ENCODE results near the gene KLK10.

The KLK10 gene, protein sequence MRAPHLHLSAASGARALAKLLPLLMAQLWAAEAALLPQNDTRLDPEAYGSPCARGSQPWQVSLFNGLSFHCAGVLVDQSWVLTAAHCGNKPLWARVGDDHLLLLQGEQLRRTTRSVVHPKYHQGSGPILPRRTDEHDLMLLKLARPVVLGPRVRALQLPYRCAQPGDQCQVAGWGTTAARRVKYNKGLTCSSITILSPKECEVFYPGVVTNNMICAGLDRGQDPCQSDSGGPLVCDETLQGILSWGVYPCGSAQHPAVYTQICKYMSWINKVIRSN

DNA sequence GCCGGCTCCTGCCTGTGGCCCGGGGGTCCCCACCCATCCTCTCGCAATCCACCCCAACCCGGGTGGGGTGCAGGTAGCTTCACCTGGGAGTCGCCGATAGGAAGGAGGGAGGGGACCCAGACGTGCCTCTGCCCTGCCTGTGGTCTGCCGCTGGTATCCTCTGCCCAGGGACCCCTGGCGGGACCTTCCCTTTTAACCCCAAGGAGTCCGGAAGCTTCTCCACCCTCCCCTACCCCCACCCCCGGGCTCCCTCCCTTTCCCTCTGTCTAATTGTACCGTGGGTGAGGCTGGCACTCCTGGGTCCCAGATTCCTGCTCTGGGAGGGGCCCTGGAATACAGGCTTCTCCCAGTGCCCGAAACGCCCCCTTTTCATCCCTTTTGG is at the start of gene KLK10:
KLK10 (minus strand) TSS at position 166 of the 382 bp plus-strand sequence. CDS start 579 bp downstream, outside the sequence.
- no peak for DNase-seq (ENCODE audit: low read depth)

DNA sequence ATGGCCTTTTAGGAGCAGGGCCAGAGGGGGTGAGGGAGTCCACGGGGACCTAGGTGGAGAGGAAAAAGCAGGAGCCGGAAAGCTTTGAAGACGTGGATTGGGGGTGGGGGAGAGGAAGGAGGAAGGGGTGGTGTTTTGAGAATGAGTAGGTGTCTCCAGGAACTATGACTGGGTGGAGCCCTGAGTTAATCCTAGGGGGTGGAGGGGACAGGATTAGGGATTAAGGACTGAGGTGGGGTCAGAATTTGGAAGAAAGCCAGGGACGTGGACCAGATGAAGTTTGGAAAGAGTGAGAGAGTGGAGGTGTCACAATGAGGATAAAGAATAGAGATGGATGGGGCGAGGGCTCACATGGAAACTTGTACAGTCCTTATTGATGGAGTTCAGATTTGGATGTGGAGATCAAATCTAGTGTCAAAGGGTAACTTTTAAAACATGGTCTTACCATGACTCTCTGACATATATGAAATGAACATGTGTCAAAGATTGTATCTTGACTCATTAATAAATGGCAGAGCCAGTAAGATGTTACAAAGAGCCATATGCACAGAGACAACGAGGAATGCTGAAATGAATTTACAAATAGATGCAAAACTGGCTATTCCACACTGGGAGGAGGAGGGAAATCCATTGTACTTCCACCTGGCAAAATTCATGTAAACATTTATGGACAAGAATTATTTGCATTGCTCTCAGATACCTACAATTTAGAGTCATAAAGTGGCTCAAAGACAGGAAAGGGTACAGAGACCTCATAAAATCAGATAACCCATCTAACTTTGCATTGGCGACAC is 47.1 kb upstream of the KLK10 start:
- DNase-seq (ENCODE audit: low read depth), result no peak

DNA sequence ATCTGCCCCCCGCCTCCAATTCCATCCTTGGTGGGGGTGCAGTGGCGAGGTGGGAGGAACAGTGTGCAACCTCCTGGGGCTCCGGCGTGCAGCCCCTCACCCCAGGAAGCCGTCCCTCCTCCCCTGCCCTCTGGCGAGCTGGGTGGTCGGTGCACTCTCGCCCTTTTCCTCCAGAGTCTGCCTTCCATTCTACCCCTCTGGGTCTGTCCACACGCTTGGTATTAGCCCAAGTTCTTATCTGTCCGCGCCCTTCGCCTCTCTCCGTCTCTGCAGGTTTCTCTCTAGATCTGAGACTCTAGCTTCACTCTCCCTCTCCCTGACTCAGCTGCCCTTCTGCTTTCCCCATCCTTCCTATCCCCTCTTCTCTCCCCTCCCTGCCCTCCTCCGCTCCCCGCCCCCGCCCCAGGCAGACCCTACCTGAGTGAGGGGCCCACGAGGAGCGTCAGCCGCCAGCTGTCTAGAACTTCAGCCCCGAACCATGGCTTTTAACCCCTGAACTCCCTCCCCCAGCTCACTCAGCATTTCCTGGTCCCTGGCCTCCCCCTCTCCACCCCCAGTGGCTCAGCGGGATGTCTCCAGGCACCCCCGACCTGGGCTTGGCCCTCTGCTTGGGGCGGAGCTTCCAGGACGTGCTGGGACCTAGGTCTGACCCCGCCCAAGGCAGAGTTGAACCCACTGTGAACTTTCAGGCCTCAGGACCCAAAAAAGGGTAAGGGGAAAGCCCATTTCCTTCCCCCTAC is 45.9 kb upstream of the KLK10 start:
- DNase-seq (ENCODE audit: low read depth), result no peak

DNA sequence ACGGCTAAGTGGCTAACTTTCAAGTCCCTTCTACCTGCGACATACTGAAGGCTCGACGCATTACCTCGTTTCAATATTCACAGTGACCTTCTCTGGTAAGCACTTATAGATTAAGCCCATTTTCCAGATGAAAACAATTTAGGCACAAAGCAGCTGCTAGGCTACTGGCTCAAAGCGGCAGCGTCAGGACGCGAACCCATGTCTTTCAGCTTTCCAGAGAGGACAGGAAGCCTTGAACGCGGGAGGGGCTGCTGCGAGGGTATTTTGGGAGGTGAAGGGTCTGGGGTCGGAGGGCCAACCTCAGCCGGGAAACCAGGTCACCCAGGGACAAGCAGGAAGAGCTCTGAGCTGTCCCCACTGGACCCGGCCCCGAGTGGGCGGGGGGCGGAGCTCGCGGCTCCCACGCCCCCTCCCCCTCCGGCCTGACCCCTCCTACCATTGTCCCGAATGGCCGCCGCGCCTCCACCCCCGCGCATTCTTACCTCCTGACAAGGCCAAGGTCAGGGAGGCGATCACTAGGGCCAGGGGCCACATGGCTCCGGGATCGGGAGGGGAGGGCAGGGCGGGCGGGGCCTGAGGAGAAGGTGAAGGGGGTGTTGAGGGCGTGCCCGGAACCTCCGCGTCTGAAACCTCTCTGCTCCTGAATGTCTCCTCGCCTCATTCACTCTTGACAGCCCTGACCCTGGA is 45.2 kb upstream of the KLK10 start, which contains the start of gene KLK13:
KLK13 (minus strand) TSS at position 559 of the 687 bp plus-strand sequence; CDS start at position 534, 25 bp downstream.
- no peak for DNase-seq (ENCODE audit: low read depth)

DNA sequence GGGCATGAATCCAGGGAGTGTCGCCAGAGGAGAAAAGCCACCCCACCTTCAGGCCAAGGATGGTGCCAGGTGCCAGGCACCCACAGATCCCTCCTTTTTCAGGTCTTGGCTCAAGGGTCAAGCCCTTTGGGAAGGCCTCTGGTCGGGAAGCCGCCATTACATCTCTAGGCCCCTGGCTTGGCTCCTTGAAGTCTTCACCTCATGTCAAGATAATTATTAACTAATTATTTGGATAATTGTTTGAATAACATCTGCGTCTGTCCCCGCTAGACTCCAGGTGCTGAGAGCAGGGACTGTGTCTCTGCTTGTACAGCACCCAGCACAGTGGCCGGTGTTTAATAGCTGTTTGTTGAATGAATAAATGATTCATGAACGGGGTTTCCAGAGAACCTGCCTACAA is 44.2 kb upstream of the KLK10 start:
- DNase-seq (ENCODE audit: low read depth), result no peak

DNA sequence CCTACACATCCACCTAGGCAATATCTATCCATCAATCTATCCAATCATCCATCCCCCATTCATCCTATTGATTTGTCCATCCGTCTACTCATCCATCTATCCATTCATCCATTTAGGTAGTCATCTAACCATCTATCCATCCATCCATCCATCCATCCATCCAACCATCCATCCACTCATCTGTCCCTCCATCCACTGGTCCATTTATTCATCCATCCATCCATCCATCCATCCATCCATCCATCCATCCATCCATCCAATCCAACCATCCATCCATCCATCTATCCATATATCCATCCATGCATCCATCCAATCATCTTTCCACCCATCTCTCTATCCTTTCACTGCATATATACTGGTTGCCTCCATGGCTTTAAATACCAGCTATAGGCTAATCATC is 41.5 kb upstream of the KLK10 start:
- no peak for DNase-seq (ENCODE audit: low read depth)

DNA sequence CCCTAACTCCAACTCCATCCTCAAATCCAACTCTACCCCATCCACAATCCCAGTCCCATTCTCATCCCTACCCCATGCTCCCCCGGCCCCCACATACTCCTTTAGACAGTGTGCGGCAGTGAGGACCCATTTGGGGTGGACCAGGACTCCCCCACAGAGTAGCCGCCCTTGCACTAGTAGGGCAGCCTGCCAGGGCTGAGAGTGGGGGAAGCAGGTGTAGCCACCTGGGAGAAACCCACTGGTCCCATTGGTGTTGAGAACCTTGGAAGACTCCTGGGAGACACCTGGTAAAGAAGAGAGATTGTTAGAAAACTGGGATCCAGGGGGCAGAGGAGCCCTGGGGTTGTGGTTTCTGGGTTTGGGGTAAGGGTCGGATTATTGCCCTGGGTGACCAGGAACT is 40.8 kb upstream of the KLK10 start:
- no peak for DNase-seq (ENCODE audit: low read depth)

DNA sequence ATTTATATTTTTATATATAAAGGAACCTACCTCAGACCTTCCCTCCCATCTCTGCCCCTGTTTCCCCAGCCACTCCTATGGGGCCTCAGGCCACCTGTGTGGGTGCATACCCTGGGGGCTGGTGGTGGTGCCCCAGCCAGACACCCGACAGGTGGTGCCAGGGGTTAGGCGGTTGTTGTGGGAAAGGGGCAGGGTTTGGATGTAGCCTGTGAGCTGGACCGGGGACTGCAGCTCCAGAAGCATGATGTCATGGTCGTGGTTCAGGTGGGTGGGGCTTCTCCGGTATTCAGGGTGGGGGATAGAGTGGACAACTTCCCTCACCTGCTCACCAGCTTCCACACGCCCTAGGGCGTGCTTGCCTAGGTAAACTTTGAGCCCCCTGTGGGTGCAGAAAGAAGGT is 40.2 kb upstream of the KLK10 start:
- DNase-seq (ENCODE audit: low read depth), result no peak

DNA sequence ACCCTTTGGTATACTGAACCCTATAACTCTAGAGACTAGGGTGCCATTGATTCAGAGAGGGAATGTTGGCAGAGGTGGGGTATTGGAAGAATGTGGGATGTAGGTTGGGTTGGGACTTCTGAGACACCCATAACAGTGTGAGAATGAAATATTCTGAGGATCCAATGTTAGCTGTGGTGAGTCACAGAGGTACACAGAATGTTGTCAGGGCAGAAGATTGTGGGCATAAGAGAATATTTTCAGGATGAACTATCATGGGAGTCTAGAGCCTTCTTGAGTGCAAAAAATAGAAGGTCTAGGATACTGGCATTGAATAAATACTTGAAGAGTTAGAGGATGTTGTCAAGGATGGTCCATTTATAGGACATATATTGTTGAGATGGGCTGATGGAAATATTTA is 36.4 kb upstream of the KLK10 start:
- DNase-seq (ENCODE audit: low read depth), result no peak

DNA sequence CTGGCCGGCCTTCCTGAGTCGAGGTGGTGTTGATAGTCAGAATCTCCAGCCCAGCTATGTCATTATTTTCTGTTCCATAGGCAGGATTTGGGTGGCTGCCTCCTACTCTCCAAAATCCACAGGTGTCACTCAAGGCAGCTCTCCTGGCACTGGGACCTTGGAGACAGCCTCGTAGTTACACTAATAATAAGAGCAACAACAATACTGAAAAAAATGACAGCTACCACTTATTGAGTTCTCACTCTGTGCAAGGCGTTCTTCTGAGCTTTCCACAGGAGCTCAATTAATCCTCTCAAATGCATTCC is 27.5 kb upstream of the KLK10 start:
- DNase-seq (ENCODE audit: low read depth), result no peak

DNA sequence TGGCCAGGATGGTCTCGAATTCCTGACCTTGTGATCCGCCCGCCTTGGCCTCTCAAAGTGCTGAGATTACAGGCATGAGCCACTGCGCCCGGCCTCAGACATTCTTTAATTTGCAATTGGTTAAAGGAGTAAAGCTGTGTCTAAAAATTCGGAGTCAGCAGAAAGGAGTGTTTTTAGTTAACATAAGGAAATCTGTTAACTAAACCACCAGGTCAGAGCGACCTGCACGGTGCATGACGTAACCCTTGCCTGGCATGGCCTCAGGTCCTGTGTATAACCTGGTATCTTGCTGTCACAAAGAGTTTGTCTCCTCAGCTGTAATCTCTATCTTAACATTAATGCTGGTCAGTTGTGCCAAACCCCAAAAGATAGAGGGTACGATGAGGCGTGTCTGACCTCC is 24.8 kb upstream of the KLK10 start:
- DNase-seq (ENCODE audit: low read depth), result no peak

DNA sequence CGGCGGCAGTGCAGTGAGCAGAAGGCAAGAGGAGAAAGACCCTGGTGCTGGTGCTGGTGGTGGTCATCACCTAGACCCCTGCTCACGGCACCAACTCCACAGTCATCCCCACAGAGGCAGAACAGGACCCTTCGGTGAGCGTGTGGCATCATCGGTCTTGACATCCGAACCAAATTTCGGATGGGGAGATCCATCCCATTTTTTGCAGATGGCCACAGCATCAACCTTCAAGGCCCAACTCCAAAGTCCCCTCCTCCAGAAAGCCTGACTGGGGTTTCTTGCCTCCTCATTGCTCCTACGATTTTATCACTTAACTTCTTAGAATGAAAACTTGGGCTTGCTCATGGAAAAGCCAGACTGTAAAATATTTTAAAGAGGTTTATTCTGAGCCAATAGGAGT is 24.0 kb upstream of the KLK10 start:
- DNase-seq (ENCODE audit: low read depth), result no peak

DNA sequence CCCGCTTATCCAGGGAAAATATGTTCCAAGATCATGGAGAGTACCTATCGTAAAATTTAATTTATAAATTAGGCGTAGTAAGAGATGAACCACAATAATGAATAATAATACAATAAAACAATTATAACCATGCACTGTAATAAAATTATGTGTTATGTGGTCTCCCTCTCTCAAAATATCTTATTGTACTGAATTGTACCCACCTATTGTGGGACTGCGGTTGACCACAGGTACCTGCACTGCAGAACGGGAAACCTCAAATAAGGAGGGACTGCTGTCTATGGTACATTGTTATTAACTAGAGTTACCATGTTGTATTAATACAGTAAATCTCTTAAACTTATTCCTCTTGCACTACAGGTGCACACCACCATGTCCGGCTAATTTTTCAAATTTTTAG is 20.6 kb upstream of the KLK10 start:
- no peak for DNase-seq (ENCODE audit: low read depth)

DNA sequence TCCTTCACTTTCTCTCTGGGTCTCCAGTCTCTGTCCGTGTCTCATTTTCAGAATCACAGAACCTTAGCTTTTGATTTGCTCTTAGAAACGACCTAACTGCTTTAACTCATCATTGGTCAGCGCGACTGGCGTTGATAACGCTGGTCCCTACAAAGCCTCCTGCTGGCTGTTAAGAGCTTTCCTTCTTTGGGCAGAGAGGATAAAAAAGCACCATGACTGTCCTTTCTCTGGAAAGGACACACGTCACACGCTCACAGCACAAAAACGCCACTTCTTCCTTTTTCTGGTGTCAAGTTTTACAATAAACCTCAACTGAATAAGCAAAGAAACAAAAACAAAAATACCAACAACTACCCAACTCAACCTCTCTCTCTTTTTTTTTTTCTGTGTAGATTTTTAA is 17.0 kb upstream of the KLK10 start:
- no peak for DNase-seq (ENCODE audit: low read depth)

DNA sequence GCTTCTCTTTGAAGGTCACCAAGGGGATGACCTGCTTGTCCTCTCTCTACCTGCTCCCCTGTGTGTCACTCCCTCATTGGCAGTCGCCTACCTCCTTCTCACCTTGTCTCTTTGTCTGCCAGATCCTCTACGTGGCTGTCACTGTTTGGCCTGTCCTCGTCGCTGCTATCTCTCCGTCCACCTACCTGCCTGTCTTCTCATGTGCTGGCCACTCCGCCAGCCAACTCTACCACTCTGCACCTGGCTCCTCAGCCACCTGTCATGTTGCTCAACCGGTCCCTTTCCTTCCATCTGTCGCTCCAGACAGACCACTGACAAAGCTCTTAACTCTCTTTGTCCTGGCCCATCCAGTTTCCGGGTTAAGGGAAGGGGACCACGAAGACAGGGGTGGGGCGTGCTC is 15.2 kb upstream of the KLK10 start, which contains the start of gene KLK12:
KLK12 (minus strand) TSS at position 299 of the 400 bp plus-strand sequence. CDS start 381 bp downstream, outside the sequence.
- no peak for DNase-seq (ENCODE audit: low read depth)

DNA sequence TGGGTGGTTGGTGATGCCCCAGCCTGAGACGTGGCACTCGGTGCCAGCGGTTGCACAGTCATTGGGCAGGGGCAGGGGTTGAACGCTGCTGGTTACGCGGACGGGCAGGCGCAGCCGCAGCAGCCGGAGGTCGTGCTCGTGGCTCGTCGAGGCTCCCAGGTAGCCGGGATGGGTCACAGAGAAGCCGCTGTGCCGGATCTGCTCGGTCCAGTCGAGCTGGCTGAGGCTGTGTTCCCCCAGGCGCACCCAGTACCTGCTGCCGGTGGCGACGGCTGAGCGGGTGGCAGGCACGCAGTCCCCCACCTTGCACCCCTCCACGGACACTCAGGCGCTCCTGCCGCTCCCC is 12.3 kb upstream of the KLK10 start:
- DNase-seq (ENCODE audit: low read depth), result no peak

DNA sequence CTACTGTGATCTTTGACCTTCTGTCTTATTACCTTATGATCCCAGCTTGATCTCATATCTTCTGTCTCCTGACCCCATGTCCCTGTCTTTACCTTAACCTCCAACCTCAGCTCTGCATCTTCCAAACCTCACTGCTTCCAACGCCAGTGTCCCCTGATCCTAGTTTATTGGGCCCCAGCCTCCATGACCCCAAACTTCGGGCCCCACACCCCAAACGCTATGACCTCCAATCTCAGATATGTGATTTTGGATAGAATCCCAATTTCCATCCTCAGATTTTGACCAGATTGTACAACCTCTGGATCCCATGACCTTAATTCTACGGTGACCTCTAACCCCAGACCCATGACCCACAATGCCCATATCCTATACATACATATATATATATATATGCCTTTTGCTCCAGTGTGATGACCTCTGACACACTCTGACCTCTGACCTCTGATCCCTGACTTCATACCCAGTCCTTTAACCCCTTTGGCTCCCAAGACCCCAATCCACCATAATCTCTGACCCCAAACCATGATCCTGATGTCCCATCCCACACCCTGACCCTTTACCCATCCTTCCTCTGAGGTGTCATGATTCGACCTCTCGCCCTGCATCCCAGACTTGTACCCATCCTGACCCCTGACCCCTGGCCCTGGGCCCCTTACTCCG is 11.8 kb upstream of the KLK10 start:
- DNase-seq (ENCODE audit: low read depth), result no peak

DNA sequence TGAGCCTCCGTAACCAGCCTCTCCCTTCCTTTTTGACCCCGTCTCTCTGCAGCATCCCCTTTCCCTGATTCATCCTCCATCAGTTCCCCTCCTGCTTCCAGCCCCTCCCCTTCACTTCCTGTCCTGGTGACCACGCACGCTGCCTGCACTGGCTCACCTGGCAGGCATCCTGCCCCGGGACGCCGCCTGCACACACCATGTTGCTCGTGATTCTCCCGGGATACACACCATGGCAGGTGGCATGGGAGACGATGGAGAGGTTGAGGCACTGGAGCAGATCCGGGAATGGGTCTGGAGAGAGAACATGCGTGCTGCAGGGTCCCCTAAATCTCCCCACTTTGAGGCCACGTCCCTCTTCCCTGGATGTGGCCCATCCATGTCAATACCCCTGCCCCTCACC is 11.1 kb upstream of the KLK10 start:
- no peak for DNase-seq (ENCODE audit: low read depth)

DNA sequence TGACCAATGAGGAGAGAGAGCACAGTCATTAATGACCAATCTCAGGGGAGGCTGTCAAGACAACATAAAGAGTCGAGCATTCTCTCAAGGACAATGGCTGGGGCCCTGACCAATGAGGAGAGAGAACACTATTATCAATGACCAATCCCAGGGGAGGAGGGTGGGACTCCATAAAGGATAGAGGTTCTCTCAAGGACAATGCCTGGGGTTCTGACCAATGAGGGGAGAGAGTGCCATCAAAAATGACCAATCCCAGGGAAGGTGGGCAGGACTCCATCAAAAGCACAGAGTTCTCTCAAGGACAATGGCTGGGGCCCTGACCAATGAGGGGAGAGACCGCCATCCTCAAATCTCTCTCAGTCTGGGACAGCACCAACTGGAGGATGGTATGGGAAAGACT is 10.2 kb upstream of the KLK10 start:
- DNase-seq (ENCODE audit: low read depth), result no peak

DNA sequence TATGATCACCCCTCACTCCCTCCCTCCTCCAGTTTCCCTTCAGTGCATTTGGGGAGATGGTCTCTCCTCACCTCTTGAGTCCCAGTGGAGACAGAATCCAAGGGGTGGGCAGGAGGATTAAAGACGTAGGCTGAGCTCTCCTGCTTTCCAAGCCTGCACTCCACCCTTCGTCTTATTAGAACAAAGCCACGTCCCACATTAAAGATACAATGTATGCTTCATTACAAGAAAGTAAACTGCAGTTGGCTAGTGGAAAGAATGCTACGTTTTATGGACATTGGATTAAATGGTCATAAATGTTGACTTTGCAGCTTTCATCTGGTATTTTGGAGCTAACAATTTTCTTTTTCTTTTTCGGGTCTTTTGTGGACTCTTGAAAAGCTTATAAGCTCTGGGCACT is 8.4 kb upstream of the KLK10 start:
- no peak for DNase-seq (ENCODE audit: low read depth)

DNA sequence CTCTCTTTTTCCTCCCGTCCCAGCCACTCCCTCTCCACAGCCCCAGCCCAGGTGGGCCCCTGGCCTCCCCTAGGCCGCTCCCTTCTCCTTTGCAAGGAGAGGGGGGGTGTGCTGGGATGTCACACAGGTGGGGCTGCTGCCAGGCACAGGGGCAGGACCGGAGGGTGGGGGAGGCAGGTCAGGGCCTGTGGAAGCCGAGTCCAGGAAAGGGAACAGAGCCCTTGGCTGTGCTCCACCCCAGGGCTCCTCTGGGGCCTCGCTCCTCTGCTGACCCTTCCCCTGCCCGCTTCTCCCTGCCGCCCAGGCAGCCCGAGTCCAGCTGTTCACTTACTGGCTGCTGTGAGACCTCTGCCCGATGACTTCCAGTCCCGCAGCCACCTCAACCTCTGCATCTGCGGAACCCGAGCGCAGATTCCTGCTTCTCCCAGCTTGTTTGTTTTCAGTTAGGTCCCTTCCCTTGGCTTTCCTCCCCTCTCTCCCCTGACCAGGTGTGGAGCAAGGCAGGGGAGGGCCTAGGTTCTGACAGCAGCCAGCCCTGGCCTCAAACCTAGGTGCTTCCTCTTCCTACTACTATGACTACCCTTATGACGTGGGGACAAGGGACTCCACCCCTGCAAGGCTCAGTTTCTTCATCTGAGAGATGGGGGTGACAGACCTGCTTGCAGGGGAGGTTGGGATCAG is 7.8 kb upstream of the KLK10 start:
- no peak for DNase-seq (ENCODE audit: low read depth)

DNA sequence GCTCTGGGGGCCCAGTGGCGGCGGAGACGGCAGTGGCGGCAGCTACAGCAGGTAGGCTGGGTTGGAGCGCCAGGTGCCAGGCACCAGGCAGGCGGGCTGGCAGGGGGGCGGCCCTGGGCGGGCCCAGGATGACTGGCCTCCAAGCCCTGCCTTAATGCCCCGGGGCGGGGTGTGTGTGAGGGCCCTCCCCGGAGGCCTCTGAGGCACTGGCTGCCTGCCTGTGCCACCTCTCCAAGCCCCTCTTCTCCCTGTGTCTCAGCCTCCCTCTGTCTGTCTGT is 7.0 kb upstream of the KLK10 start, which contains the start of gene KLK11:
KLK11 (minus strand) TSS at position 63 of the 278 bp plus-strand sequence. CDS start 985 bp downstream, outside the sequence.
- no peak for DNase-seq (ENCODE audit: low read depth)

Measured in stimulated activated CD8-positive, alpha-beta memory T cell treated with anti-CD3 and anti-CD28 coated beads, Interleukin-4, amount 100 ng/mL, for 24 hours (primary cell).